A549 (cell line): Measurements from ENCODE around the gene STRA8. TPM values are rescaled to one million over a fixed set of nuclear protein-coding genes. Genes with fewer than 3 reads are reported as not detected.

Experiments used
- ATAC-seq, 2 experiments: fragments of 200-7000 bp in 1 of 2; fragments of >200 bp in 1 of 2; cut with Nextera tagmentation in 1 of 2; cut with Tn5 transposase in 1 of 2; 3 replicates each; pipeline versions ENCODE4 v1.8.0 to v1.9.1; 2018 to 2020; ENCODE audit warnings: mild to moderate bottlenecking in 1 of 2, moderate library complexity in 1 of 2
- CTCF ChIA-PET: fragments of 300-600 bp; sonication (Branson Sonifier 250); formaldehyde crosslinking; extraction: SDS; loops from one replicate; lab custom pipeline; 2021; ENCODE audit warnings: antibody characterized with exemption, inconsistent platforms; lab: Yijun Ruan, JAX
- POLR2A ChIA-PET: fragments of 350-600 bp; formaldehyde crosslinking; extraction: SDS; loops from one replicate; lab custom pipeline; 2021; ENCODE audit warnings: antibody characterized with exemption, inconsistent platforms; lab: Yijun Ruan, JAX
- DNase-seq, 2 experiments: peaks; one replicate each; pipeline versions ENCODE4 v3.0.0 to v3.0.0-alpha.2; 2011 to 2016; ENCODE audit warnings: low read depth in 1 of 2, low spot score in 1 of 2
- FAIRE-seq: peaks from 2 replicates; lab custom pipeline; 2011; peaks lifted over from hg19 to GRCh38; lab: Jason Lieb, UNC
- H3K27ac ChIP-seq, 2 experiments: fragments of >200 bp; sonication (Bioruptor Twin); formaldehyde crosslinking; 3 replicates each; pipeline ENCODE4 v1.5.1; 2016 to 2017
- H3K4me1 ChIP-seq: fragments of >200 bp; sonication (Bioruptor Twin); formaldehyde crosslinking; 3 replicates; pipeline ENCODE4 v1.6.1; 2016
- H3K4me2 ChIP-seq: fragments of >200 bp; sonication (Bioruptor Twin); formaldehyde crosslinking; 3 replicates; pipeline ENCODE4 v1.6.1; 2016
- H3K4me3 ChIP-seq: fragments of >200 bp; sonication (Bioruptor Twin); formaldehyde crosslinking; 3 replicates; pipeline ENCODE4 v1.5.1; 2016
- H3K9me3 ChIP-seq: fragments of >200 bp; sonication (Bioruptor Twin); formaldehyde crosslinking; 3 replicates; pipeline ENCODE4 v1.6.1; 2016
- CBX2 ChIP-seq: fragments of 200-600 bp; sonication (generic); IDR thresholded peaks from 2 replicates; pipeline ENCODE4 v1.6.1; 2016; ENCODE audit warnings: low read depth, mild to moderate bottlenecking, borderline replicate concordance
- CBX8 ChIP-seq: fragments of 200-600 bp; sonication (generic); IDR thresholded peaks from 2 replicates; pipeline ENCODE4 v1.6.1; 2016
- CTCF ChIP-seq: fragments of >200 bp; sonication (Bioruptor Twin); formaldehyde crosslinking; IDR thresholded peaks from 3 replicates; pipeline ENCODE4 v1.5.1; 2016
- EHF ChIP-seq: fragments of 250-450 bp; sonication (Bioruptor Pico); IDR thresholded peaks from 2 replicates; pipeline ENCODE4 v1.5.0; 2020; ENCODE audit warnings: mild to moderate bottlenecking
- ELK1 ChIP-seq: fragments of 150-350 bp; IDR thresholded peaks from 2 replicates; pipeline ENCODE4 v1.6.1; 2014; ENCODE audit warnings: low read depth, mild to moderate bottlenecking, low read length
- EP300 ChIP-seq, 2 experiments: fragments of >200 bp; sonication (Bioruptor Twin); formaldehyde crosslinking; IDR thresholded peaks; 2 replicates in 1 of 2; 3 replicates in 1 of 2; pipeline ENCODE4 v1.6.1; 2016 to 2017
- FOSB ChIP-seq: fragments of 250-450 bp; sonication (Bioruptor Pico); IDR thresholded peaks from 2 replicates; pipeline ENCODE4 v1.5.0; 2020; ENCODE audit warnings: mild to moderate bottlenecking, moderate library complexity
- FOSL2 ChIP-seq, 2 experiments: fragments of 450-650 bp in 1 of 2; fragments of >200 bp in 1 of 2; sonication (Bioruptor Twin) in 1 of 2; formaldehyde crosslinking; IDR thresholded peaks; 2 replicates each; pipeline versions ENCODE4 v1.5.0 to v1.6.1; 2016 to 2020; ENCODE audit warnings: mild to moderate bottlenecking in 1 of 2, moderate library complexity in 1 of 2
- KDM5A ChIP-seq: fragments of 200-600 bp; sonication (generic); IDR thresholded peaks from 2 replicates; pipeline ENCODE4 v1.6.1; 2016; ENCODE audit warnings: antibody characterized with exemption, mild to moderate bottlenecking
- MAZ ChIP-seq: fragments of 150-350 bp; IDR thresholded peaks from 2 replicates; pipeline ENCODE4 v1.6.1; 2014; ENCODE audit warnings: antibody characterized with exemption, low read depth, low read length, borderline replicate concordance
- NFE2L2 ChIP-seq: fragments of 150-350 bp; conservative IDR thresholded peaks from 2 replicates; pipeline ENCODE4 v1.6.1; 2014; ENCODE audit warnings: low read length
- POLR2AphosphoS2 ChIP-seq: conservative IDR thresholded peaks from 2 replicates; pipeline ENCODE4 v1.6.1; 2012; ENCODE audit warnings: low read length, improper control_type of control experiment, inconsistent platforms
- RAD21 ChIP-seq, 2 experiments: fragments of >200 bp in 1 of 2; sonication (Bioruptor Twin) in 1 of 2; formaldehyde crosslinking in 1 of 2; IDR thresholded peaks in 1 of 2; conservative IDR thresholded peaks in 1 of 2; 2 replicates in 1 of 2; 3 replicates in 1 of 2; pipeline ENCODE4 v1.6.1; 2012 to 2018; ENCODE audit warnings: inconsistent platforms in 1 of 2
- RARB ChIP-seq: fragments of 250-450 bp; sonication (Bioruptor Pico); IDR thresholded peaks from 2 replicates; pipeline ENCODE4 v1.8.0; 2021; ENCODE audit warnings: mild to moderate bottlenecking, moderate library complexity
- USF2 ChIP-seq: fragments of 450-650 bp; IDR thresholded peaks from 2 replicates; pipeline ENCODE4 v1.6.1; 2014; ENCODE audit warnings: antibody characterized with exemption
- WGBS: methylation state at CpG from one replicate; pipeline ENCODE4 v1.1.6; 2017; ENCODE audit errors: missing lambda C conversion rate; 5-methylcytosine and 5-hydroxymethylcytosine counted together
- polyA plus RNA-seq, 4 experiments: library from polyadenylated mRNA; depleted of rRNA in 3 of 4; stranded (reverse); fragments of >200 nt; fragmentation: RNase III in 1 of 4; extraction: RNeasy Plus Mini Kit Qiagen cat#74134 plus additional on column Dnase treatment in 1 of 4; gene quantifications; 2 replicates in 3 of 4; 3 replicates in 1 of 4; pipeline ENCODE4 v1.2.3, GENCODE V29; 2011 to 2017
- TF ChIP-seq, protein P1 (sequence below): fragments of 200-600 bp; sonication (generic); IDR thresholded peaks from 2 replicates; pipeline ENCODE4 v1.6.1; 2016; ENCODE audit warnings: antibody characterized with exemption, mild to moderate bottlenecking, moderate library complexity
- TF ChIP-seq, protein P2 (sequence below): IDR thresholded peaks from 2 replicates; pipeline ENCODE4 v1.6.1; 2012; ENCODE audit warnings: low read depth, borderline replicate concordance

Gene STRA8
- polyA plus RNA-seq, 2 of the 4 experiments (the other 2 are of a cell fraction), result not detected

DNA sequence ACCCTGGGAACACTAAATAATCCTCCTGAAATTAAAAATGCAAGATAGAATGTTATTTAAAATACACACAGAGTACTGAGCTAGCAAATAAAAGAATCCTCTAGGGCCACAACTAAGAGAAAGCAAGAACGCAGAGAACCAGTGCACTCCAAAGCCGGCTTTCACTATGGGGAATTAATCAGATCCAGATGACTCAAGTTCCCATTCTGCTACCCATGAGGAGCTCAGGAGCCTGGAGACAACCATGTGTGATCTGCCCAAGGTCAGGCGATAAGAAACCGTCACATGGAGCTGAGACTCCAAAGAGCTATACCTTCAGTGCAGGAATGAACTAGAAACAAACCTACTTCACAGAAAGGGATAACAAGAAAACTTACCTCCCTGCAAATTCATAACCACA, 43.7 kb upstream of the STRA8 start (continued):
- no peak for TF ChIP-seq CBX2

DNA sequence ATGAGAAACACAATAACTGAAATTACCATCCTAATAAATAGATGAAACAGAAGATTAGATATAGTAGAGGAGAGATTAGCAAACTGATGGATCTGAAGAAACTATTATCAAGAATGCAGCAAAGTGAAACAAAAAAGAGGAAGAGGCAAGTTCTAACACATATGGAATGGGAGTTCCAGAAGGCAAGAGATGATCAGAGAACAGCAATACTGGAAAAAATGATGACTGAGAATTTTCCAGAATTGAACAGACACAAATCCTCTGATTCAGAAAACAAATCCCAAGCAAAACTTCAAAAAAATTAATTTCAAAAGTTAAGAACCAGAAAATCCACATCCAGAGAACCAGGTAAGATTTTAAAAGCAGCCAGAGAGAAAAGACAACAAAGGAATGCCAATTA, 42.9 kb upstream of the STRA8 start:
- no peak overlapping the region for H3K4me2 ChIP-seq
- TF ChIP-seq FOSL2 (IDR thresholded peaks at IDR 0.05), result no peak
- TF ChIP-seq FOSL2 (CRISPR knock-in tag; IDR thresholded peaks at IDR 0.05), result no peak
- ATAC-seq (no peak), FAIRE-seq (no peak), DNase-seq (no peak)
- H3K4me3 ChIP-seq, result no peak overlapping the region
- CTCF ChIA-PET, result interaction anchor here (1.8 kb wide), 1 partner anchor 20 kb away, joined by 5 read pairs; no protein-coding TSS in a partner anchor
- POLR2A ChIA-PET, result no interaction called here
- H3K4me1 ChIP-seq, result no peaks in the 10 kb centered on the region
- no peaks in the 10 kb centered on the region for H3K9me3 ChIP-seq
- H3K27ac ChIP-seq, result no peak overlapping the region

- ChIA-PET CTCF (no interaction called here), POLR2A (no interaction called here)
- H3K4me2 ChIP-seq, result no peak overlapping the region
- no peak overlapping the region for H3K4me3 ChIP-seq
- TF ChIP-seq MAZ, result no peak
- TF ChIP-seq KDM5A, result no peak
- TF ChIP-seq POLR2AphosphoS2, result no peak
- no peak for TF ChIP-seq NFE2L2
- TF ChIP-seq EHF (CRISPR knock-in tag), result no peak
- TF ChIP-seq ELK1, result no peak
- no peak for TF ChIP-seq CTCF
- TF ChIP-seq CBX8, result no peak
- TF ChIP-seq RAD21 (conservative IDR thresholded peaks at IDR 0.05 in 1 of 2, IDR thresholded peaks at IDR 0.05 in 1 of 2), result no peak
- TF ChIP-seq FOSB, result no peak
- TF ChIP-seq CBX2, result no peak
- TF ChIP-seq USF2, result no peak
- TF ChIP-seq EP300 (IDR thresholded peaks at IDR 0.05), result no peak
- no peak for TF ChIP-seq RARB
- TF ChIP-seq, protein P1, sequence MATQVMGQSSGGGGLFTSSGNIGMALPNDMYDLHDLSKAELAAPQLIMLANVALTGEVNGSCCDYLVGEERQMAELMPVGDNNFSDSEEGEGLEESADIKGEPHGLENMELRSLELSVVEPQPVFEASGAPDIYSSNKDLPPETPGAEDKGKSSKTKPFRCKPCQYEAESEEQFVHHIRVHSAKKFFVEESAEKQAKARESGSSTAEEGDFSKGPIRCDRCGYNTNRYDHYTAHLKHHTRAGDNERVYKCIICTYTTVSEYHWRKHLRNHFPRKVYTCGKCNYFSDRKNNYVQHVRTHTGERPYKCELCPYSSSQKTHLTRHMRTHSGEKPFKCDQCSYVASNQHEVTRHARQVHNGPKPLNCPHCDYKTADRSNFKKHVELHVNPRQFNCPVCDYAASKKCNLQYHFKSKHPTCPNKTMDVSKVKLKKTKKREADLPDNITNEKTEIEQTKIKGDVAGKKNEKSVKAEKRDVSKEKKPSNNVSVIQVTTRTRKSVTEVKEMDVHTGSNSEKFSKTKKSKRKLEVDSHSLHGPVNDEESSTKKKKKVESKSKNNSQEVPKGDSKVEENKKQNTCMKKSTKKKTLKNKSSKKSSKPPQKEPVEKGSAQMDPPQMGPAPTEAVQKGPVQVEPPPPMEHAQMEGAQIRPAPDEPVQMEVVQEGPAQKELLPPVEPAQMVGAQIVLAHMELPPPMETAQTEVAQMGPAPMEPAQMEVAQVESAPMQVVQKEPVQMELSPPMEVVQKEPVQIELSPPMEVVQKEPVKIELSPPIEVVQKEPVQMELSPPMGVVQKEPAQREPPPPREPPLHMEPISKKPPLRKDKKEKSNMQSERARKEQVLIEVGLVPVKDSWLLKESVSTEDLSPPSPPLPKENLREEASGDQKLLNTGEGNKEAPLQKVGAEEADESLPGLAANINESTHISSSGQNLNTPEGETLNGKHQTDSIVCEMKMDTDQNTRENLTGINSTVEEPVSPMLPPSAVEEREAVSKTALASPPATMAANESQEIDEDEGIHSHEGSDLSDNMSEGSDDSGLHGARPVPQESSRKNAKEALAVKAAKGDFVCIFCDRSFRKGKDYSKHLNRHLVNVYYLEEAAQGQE, result no peak
- TF ChIP-seq, protein P2, sequence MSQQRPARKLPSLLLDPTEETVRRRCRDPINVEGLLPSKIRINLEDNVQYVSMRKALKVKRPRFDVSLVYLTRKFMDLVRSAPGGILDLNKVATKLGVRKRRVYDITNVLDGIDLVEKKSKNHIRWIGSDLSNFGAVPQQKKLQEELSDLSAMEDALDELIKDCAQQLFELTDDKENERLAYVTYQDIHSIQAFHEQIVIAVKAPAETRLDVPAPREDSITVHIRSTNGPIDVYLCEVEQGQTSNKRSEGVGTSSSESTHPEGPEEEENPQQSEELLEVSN, result no peak
- no peaks in the 10 kb centered on the region for H3K4me1 ChIP-seq
- no peak for ATAC-seq
- no peak for FAIRE-seq
- 93% methylated on average over 11 of the region's 11 CpGs for WGBS
- no peak for DNase-seq
- H3K9me3 ChIP-seq, result no peaks in the 10 kb centered on the region
- no peak overlapping the region for H3K27ac ChIP-seq
Observed at GRCh38 chr7:135192914-135193536, 40.6 kb upstream of the STRA8 start.
